Panc1 (cell line): ENCODE results near the gene CANT1. TPM values are rescaled to one million over a fixed set of nuclear protein-coding genes. Genes with fewer than 3 reads are reported as not detected.

Experiments used
- ATAC-seq: fragments of 200-7000 bp; cut with Tn5 transposase; 2 replicates; pipeline ENCODE4 v1.9.1; 2020; ENCODE audit warnings: mild to moderate bottlenecking, moderate library complexity
- BruUV-seq: library from RNA; stranded (reverse); fragments of 400-500 nt; replicated peaks from 2 replicates; lab custom pipeline; 2021; lab: Mats Ljungman, UMichigan
- CTCF ChIA-PET: fragments of 300-600 bp; sonication (Branson Sonifier 250); formaldehyde crosslinking; loops from one replicate; lab custom pipeline; 2022; ENCODE audit warnings: antibody characterized with exemption; lab: Charles Lee
- POLR2A ChIA-PET: fragments of 300-600 bp; sonication (Branson Sonifier 250); formaldehyde crosslinking; loops from one replicate; lab custom pipeline; 2022; ENCODE audit warnings: antibody characterized with exemption; lab: Charles Lee
- DNase-seq: peaks from one replicate; pipeline ENCODE4 v3.0.0-alpha.2; 2010; ENCODE audit warnings: low read depth, low spot score
- H3K27ac ChIP-seq: 2 replicates; pipeline ENCODE4 v1.5.1; 2011; ENCODE audit warnings: mild to moderate bottlenecking, low read length, inconsistent platforms
- H3K27me3 ChIP-seq: fragments of 200-500 bp; sonication (Bioruptor generic); 2 replicates; pipeline ENCODE4 v1.6.0; 2014; ENCODE audit warnings: low read length, inconsistent platforms; ENCODE audit not compliant: control insufficient read depth, insufficient read depth
- H3K36me3 ChIP-seq: fragments of 200-500 bp; sonication (Bioruptor generic); 2 replicates; pipeline ENCODE4 v1.5.1; 2014; ENCODE audit warnings: inconsistent platforms, mild to moderate bottlenecking, low read length, moderate library complexity; ENCODE audit not compliant: control insufficient read depth, insufficient read depth
- H3K4me1 ChIP-seq: 2 replicates; pipeline ENCODE4 v1.5.1; 2011; ENCODE audit warnings: inconsistent platforms, mild to moderate bottlenecking, low read length, moderate library complexity; ENCODE audit not compliant: control insufficient read depth, insufficient read depth
- H3K4me3 ChIP-seq, 2 experiments: 2 replicates each; pipeline ENCODE4 v1.5.1; 2011 to 2012; ENCODE audit warnings: low read depth in 2 of 2, low read length in 2 of 2, mild to moderate bottlenecking in 2 of 2, inconsistent platforms in 1 of 2, moderate library complexity in 1 of 2
- H3K9me3 ChIP-seq: fragments of 200-500 bp; sonication (Bioruptor generic); 2 replicates; pipeline ENCODE4 v1.5.1; 2014; ENCODE audit warnings: low read depth, mild to moderate bottlenecking, inconsistent platforms, low read length, moderate library complexity; ENCODE audit not compliant: control insufficient read depth, insufficient read depth
- CTCF ChIP-seq: fragments of 450-650 bp; IDR thresholded peaks from 2 replicates; pipeline ENCODE4 v1.5.1; 2017; ENCODE audit warnings: mild to moderate bottlenecking
- POLR2AphosphoS5 ChIP-seq: IDR thresholded peaks from 2 replicates; pipeline ENCODE4 v1.6.1; 2012; ENCODE audit warnings: mild to moderate bottlenecking, low read depth, low read length, moderate library complexity
- REST ChIP-seq, 2 experiments: IDR thresholded peaks; 2 replicates each; pipeline ENCODE4 v1.6.1; 2011 to 2012; ENCODE audit warnings: low read depth in 2 of 2, control low read depth in 1 of 2, low read length in 1 of 2, mild to moderate bottlenecking in 1 of 2, moderate library complexity in 1 of 2; ENCODE audit not compliant: insufficient read depth in 1 of 2
- SIN3A ChIP-seq: IDR thresholded peaks from 2 replicates; pipeline ENCODE4 v1.6.1; 2012; ENCODE audit warnings: low read depth, mild to moderate bottlenecking, low read length, moderate library complexity, borderline replicate concordance; ENCODE audit not compliant: insufficient read depth
- TCF7L2 ChIP-seq: IDR thresholded peaks from 2 replicates; pipeline ENCODE4 v1.6.1; 2011; ENCODE audit warnings: mild to moderate bottlenecking, low read depth, low read length, inconsistent platforms
- in situ Hi-C: cut with HindIII; loops from 2 replicates; pipeline ENCODE4 v1.10.0; 2016; ENCODE audit warnings: low sequenced_read_pairs, low pct_unique_long_range_greater_than_20kb
- intact Hi-C: fragments of 100-400 bp; cut with micrococcal nuclease; formaldehyde crosslinking; loops from one replicate; pipeline ENCODE4 v1.10.0; 2022; ENCODE audit not compliant: unreplicated experiment
- total RNA-seq: library from RNA; stranded (reverse); gene quantifications from one replicate; pipeline ENCODE4 v1.2.1, GENCODE V29; 2021; ENCODE audit not compliant: unreplicated experiment

The CANT1 gene
- total RNA-seq, 1 experiment from 2014 or later: 160 TPM

- CTCF ChIA-PET: no interaction called here
- H3K27me3 ChIP-seq: no peaks in the 10 kb centered on the region
- in situ Hi-C loops: no loop called here
- DNase-seq (no peak), ATAC-seq (no peak)
- H3K9me3 ChIP-seq: no peaks in the 10 kb centered on the region
- peaks cover 13% of the 10 kb centered on the region; the same call in 1 of the 2 replicates for H3K36me3 ChIP-seq
- H3K4me1 ChIP-seq: peaks cover 40% of the 10 kb centered on the region
- no peak for TF ChIP-seq POLR2AphosphoS5
- TF ChIP-seq TCF7L2: no peak
- intact Hi-C loops: no loop called here
- no TSS peak for BruUV-seq
- H3K27ac ChIP-seq: no peak overlapping the region
- POLR2A ChIA-PET: no interaction called here
- H3K4me3 ChIP-seq: no peak overlapping the region
These were observed 2.6 kb downstream of the CANT1 start for GRCh38 chr17:79006794-79007503.

- no peaks in the 10 kb centered on the region for H3K27me3 ChIP-seq
- BruUV-seq: no TSS peak
- H3K4me3 ChIP-seq: no peak overlapping the region
- ATAC-seq (no peak), DNase-seq (no peak)
- peaks cover 13% of the 10 kb centered on the region; the same call in 1 of the 2 replicates for H3K36me3 ChIP-seq
- H3K4me1 ChIP-seq: peaks cover 40% of the 10 kb centered on the region
- intact Hi-C loops (no loop called here), in situ Hi-C loops (no loop called here)
- no peak overlapping the region for H3K27ac ChIP-seq
- no peaks in the 10 kb centered on the region for H3K9me3 ChIP-seq
- POLR2A ChIA-PET: no interaction called here
- TF ChIP-seq POLR2AphosphoS5 (no peak), SIN3A (no peak), REST (IDR thresholded peaks at IDR 0.05; ENCODE audit: insufficient read depth in 1 of 2, low read depth in 2 of 2, low read length in 1 of 2) (no peak), CTCF (no peak), TCF7L2 (no peak)
- CTCF ChIA-PET: no interaction called here
These were observed 3.5 kb downstream of the CANT1 start for GRCh38 chr17:79006046-79006445.
